SKM-1 (cell line): Measurements from ENCODE around the gene PPCDC.
"Not testable (repeated sequence)": the region's sequence is repeated elsewhere in the genome, so short reads cannot be mapped to it uniquely, and the experiment has no call there.

Experiments used
- DNase-seq: peaks from one replicate; lab custom pipeline; 2025; ENCODE audit not compliant: unreplicated experiment; lab: John Stamatoyannopoulos, UW

The PPCDC gene

GRCh38 chr15:75065851-75066509, 42.6 kb downstream of the PPCDC start:
- DNase-seq: no peak

- DNase-seq: peak; percentile 44
These were observed 43.9 kb downstream of the PPCDC start for GRCh38 chr15:75067123-75067830.

GRCh38 chr15:75068748-75069147, 45.4 kb downstream of the PPCDC start:
- DNase-seq: no peak

- DNase-seq: peak; percentile 51
These were observed 46.0 kb downstream of the PPCDC start for GRCh38 chr15:75069301-75069925.

GRCh38 chr15:75070674-75071073, 47.3 kb downstream of the PPCDC start:
- DNase-seq: no peak

- no peak for DNase-seq
These were observed 49.8 kb downstream of the PPCDC start for GRCh38 chr15:75073197-75073596.

- no peak for DNase-seq
These were observed 52.9 kb downstream of the PPCDC start for GRCh38 chr15:75076277-75076676.

- not testable (repeated sequence) for DNase-seq
These were observed 54.2 kb downstream of the PPCDC start for GRCh38 chr15:75077551-75077961.

- DNase-seq: no peak
These were observed 57.8 kb downstream of the PPCDC start for GRCh38 chr15:75081150-75081549.

GRCh38 chr15:75082689-75083088, 59.3 kb downstream of the PPCDC start:
- no peak for DNase-seq

GRCh38 chr15:75085708-75086107, 62.3 kb downstream of the PPCDC start:
- not testable (repeated sequence) for DNase-seq

GRCh38 chr15:75089456-75090387, 66.3 kb downstream of the PPCDC start:
- no peak for DNase-seq

- DNase-seq: no peak
These were observed 67.0 kb downstream of the PPCDC start for GRCh38 chr15:75090388-75090734.

GRCh38 chr15:75091814-75092213, 68.4 kb downstream of the PPCDC start:
- no peak for DNase-seq

- not testable (repeated sequence) for DNase-seq
These were observed 71.6 kb downstream of the PPCDC start for GRCh38 chr15:75094961-75095478.

- no peak for DNase-seq
These were observed 72.2 kb downstream of the PPCDC start for GRCh38 chr15:75095594-75095993.

GRCh38 chr15:75097939-75098338, 74.5 kb downstream of the PPCDC start:
- no peak for DNase-seq

GRCh38 chr15:75098404-75098803, 75.0 kb downstream of the PPCDC start:
- no peak for DNase-seq
